ENCODE results near the gene SUGCT. TPM values are rescaled to one million over a fixed set of nuclear protein-coding genes. Genes with fewer than 3 reads are reported as not detected.

Gene SUGCT
- total and polyA plus RNA-seq, 9 of the 15 experiments (the other 6 are each of a cell fraction or from before 2014, with no cell fraction given): 0.58 to 2.5 (median 1.4) TPM

- Histone ChIP-seq H3K9ac (ENCODE audit: insufficient read depth in 1 of 2, low read depth in 2 of 2, low read length in 2 of 2) (no peak overlapping the region), H3K27me3 (ENCODE audit: control insufficient read depth in 2 of 2, insufficient read depth in 2 of 2, low read length in 2 of 2) (peaks cover 0 to 18% of the 10 kb centered on the region in 2 experiments; a peak in 3 of 5 replicates), H3K4me1 (replicated peaks in 1 of 2; ENCODE audit: control insufficient read depth in 2 of 2, insufficient read depth in 2 of 2, low read length in 2 of 2) (no peaks in the 10 kb centered on the region), H3K36me3 (ENCODE audit: control insufficient read depth, insufficient read depth, low read length) (no peaks in the 10 kb centered on the region), H3K4me3 (no peak overlapping the region), H3K9me3 (replicated peaks; ENCODE audit: control insufficient read depth, insufficient read depth, low read depth, low read length) (no peaks in the 10 kb centered on the region), H4K20me1 (replicated peaks; ENCODE audit: control insufficient read depth, insufficient read depth, low read length) (no peaks in the 10 kb centered on the region), H3K9me1 (ENCODE audit: control insufficient read depth, insufficient read depth, low read length) (no peaks in the 10 kb centered on the region), H3K4me2 (ENCODE audit: insufficient read depth, low read length) (no peak overlapping the region), H3K27ac (ENCODE audit: extremely low read depth, low read depth, low read length) (no peak overlapping the region), H3K79me2 (ENCODE audit: control insufficient read depth, insufficient read depth, low read length) (no peaks in the 10 kb centered on the region), H2AFZ (ENCODE audit: low read depth, low read length) (no peak overlapping the region)
- FAIRE-seq (no peak), DNase-seq (ENCODE audit: extremely low read depth in 1 of 4, low spot score in 3 of 4) (no peak), ATAC-seq (no peak)
- no peak for TF ChIP-seq SRSF9 (IDR thresholded peaks at IDR 0.05; ENCODE audit: borderline replicate concordance, low read depth, low read length)
- TF ChIP-seq TAF7 (tag; IDR thresholded peaks at IDR 0.05): no peak
- TF ChIP-seq ZSCAN32 (CRISPR knock-in tag; IDR thresholded peaks at IDR 0.05): no peak
- TF ChIP-seq ZSCAN29 (IDR thresholded peaks at IDR 0.05): no peak
- no peak for TF ChIP-seq ZNF76 (CRISPR knock-in tag; IDR thresholded peaks at IDR 0.05; ENCODE audit: borderline replicate concordance)
- no peak for TF ChIP-seq EGR1 (conservative IDR thresholded peaks at IDR 0.05)
- TF ChIP-seq ASH1L (IDR thresholded peaks at IDR 0.05; ENCODE audit: borderline replicate concordance, low read depth, partially characterized antibody): no peak
- no peak for TF ChIP-seq RBM17 (IDR thresholded peaks at IDR 0.05; ENCODE audit: borderline replicate concordance, low read depth, low read length)
- TF ChIP-seq SMAD1 (IDR thresholded peaks at IDR 0.05; ENCODE audit: low read depth, low read length, partially characterized antibody): no peak
- no peak for TF ChIP-seq SNIP1 (IDR thresholded peaks at IDR 0.05; ENCODE audit: low read depth)
- no peak for TF ChIP-seq MXI1 (IDR thresholded peaks at IDR 0.05; ENCODE audit: low read depth, low read length)
- no peak for TF ChIP-seq NFRKB (IDR thresholded peaks at IDR 0.05; ENCODE audit: low read depth)
- ChIA-PET POLR2A (no interaction called here), CTCF (ENCODE audit: low intra/inter-chr PET ratio) (no interaction called here)
- WGBS (ENCODE audit: insufficient coverage, low coverage, missing lambda C conversion rate): 27% methylated on average over 5 of the region's 5 CpGs
- in situ Hi-C loops (cut with MboI): no loop called here
- intact Hi-C loops (cut with micrococcal nuclease): no loop called here
- no TSS peak for BruUV-seq (replicated peaks)
Measured at GRCh38 chr7:40177071-40177470, 42.3 kb downstream of the SUGCT start.

Data from K562 (cell line).